GM12891 (cell line): ENCODE measurements around the gene LRP1B.

Source experiments
- POLR2A ChIP-seq: IDR thresholded peaks from 2 replicates; pipeline ENCODE4 v1.6.1; 2011; ENCODE audit warnings: low read depth, low read length, control low read depth
- POLR2AphosphoS5 ChIP-seq: IDR thresholded peaks from 2 replicates; pipeline ENCODE4 v1.6.1; 2011; ENCODE audit warnings: low read depth, low read length, control low read depth
- SPI1 ChIP-seq: IDR thresholded peaks from 2 replicates; pipeline ENCODE4 v1.6.1; 2011; ENCODE audit warnings: low read depth, low read length, control low read depth
- TAF1 ChIP-seq: IDR thresholded peaks from 2 replicates; pipeline ENCODE4 v1.6.1; 2011; ENCODE audit warnings: low read depth, low read length, control low read depth

GRCh38 chr2:141182246-141182645, 948.6 kb downstream of the LRP1B start:
- TF ChIP-seq TAF1 (no peak), POLR2AphosphoS5 (no peak), POLR2A (no peak), SPI1 (no peak)
